Right lung (tissue), 5 donors: ENCODE data around the gene TPO. TPM values are rescaled to one million over a fixed set of nuclear protein-coding genes. Genes with fewer than 3 reads are reported as not detected.

Experiments
- DNase-seq, 2 donors: peaks; one replicate each; pipeline ENCODE4 v3.0.0-alpha.2; 2013
- polyA plus RNA-seq, 5 donors: library from polyadenylated mRNA; unstranded; fragments of 120-200 nt; gene quantifications; one replicate each; pipeline versions ENCODE4 v1.2.1 to v1.2.3, GENCODE V29; 2013; ENCODE audit warnings: inconsistent platforms in 1 of 5, low replicate concordance in 1 of 5; ENCODE audit not compliant: insufficient read length in 5 of 5, insufficient read depth in 1 of 5

Gene TPO
- polyA plus RNA-seq, 5 donors: 0.11 to 0.33 (median 0.18) TPM

DNA sequence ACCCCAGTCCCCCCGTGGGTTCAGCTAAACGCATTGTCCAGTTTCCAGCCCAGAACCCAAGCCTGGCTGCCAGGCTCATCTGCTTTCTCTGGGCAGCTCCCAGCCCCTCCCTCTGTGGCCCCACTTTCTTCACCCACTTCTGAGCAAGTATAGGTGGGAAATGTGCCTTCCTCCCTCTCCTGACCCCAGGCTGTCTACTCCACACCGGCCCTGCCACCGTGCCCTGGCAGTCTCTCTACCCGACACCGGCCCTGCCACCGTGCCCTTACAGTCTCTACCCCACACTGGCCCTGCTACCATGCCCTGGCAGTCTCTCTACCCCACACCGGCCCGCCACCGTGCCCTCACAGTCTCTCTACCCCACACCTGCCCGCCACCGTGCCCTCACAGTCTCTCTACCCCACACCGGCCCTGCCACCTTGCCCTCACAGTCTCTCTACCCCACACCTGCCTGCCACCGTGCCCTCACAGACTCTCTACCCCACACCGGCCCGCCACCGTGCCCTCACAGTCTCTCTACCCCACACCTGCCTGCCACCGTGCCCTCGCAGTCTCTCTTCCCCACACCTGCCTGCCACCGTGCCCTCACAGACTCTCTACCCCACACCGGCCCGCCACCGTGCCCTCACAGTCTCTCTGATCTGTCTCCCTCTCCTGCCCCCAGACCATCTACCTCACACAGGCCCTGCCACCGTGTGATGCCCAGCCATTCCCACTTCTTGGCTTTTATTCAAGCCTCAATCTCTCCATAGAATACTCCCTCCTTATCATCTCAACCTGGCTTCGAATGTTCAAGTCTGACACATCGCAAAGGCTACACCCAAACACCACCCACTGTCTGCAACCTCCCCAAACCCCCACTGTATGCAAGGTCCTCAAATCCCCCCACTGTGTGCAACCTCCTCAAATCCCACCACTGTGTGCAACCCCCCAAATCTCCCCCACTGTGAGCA lies 108.9 kb downstream of the TPO start:
- DNase-seq: no peak

DNA sequence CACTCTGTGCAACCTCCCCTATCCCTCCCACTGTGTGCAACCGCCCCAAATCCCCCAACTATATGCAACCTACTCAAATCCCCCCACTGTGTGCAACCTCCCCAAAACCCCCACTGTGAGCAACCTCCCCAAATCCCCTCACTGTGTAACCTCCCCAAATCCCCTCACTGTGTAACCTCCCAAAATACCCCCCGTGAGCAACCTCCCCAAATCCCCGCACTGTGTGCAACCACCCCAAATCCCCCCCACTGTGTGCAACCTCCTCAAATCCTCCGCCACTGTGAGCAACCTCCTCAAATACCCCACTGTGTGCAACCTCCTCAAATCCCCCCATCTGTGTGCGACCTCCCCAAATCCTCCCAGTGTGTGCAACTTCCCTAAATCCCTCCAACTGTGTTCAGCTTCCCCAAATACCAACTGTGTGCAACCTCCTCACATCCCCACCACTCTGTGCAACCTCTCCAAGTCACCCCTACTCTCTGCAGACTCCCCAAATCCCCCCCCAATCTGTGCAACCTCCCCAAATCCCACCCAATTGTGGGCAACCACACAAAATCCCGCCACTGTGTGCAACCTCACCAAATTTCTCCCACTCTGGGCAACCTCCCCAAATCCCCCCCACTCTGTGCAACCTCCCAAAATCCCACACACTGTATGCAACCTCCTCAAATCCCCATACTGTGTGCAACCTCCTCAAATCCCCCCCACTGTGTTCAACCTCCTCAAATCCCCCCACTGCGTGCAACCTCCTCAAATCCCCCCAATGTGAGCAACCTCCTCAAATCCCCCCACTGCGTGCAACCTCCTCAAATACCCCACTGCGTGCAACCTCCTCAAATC lies 114.1 kb downstream of the TPO start:
- DNase-seq: no peak

DNA sequence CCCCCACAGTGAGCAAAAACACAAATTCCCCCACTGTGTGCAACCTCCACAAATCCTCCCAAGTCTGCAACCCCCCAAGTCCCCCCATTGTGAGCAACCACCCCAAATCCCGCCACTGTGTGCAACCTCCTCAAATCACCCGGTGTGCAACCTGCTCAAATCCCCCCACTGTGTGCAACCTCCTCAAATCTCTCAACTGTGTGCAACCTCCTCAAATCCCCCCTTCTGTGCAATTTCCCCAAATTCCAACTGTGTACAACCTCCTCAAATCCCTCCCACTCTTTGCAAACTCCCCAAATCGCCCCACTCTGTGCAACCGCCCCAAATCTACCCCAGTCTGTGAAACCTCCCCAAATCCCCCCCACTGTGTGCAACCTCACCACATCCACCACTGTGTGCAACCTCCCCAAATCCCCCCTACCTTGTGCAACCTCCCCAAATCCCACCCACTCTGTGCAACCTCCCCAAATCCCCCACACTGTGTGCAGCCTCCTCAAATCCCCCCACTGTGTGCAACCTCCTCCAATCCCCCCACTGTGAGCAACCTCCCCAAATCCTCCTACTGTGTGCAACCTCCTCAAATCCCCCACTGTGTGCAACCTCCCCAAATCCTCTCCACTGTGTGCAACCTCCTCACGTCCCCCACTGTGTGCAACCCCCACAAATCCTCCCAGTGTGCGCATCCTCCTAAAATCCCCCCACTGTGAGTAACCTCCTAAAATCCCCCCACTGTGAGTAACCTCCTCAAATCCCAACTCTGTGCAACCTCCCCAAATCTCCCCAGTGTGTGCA lies 115.2 kb downstream of the TPO start:
- no peak for DNase-seq

DNA sequence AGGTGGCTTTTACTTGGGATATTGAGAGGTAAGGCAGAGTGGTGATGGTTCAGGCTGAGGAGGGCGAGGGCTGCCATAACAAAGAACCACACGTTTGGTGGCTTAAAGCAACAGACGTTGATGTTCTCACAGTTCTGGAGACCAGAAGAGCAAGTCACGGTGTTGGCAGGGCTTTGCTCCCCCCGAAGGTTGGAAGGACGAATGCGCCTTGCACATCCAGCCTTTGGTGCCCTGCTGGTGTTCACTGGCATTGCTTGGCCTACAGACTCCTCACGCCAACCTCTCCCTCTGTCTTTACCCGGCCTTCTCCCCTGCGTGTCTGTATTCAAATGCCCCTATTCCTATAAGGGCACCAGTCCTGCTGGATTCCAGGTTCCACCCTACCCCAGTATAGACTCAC lies 125.4 kb downstream of the TPO start:
- no peak for DNase-seq

DNA sequence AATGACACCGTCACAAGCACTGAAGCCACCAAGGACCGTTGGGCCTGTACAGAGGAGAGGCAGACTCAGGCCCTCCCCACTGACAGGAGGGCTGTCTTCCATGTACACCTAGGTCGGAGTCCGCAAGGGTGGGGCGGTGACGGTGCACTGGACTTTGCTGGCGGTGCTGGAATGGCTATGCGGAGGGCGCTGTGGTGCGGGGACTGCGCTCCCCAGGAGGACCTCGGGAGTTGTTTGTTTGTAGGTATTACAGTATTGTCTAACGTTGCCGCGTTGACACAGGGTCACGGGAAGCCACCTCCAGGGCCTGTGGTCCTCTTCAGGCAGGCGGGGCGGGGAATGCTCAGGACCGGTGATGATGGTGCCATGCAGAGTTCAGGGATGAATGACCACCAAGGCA lies 126.2 kb downstream of the TPO start:
- DNase-seq: no peak

DNA sequence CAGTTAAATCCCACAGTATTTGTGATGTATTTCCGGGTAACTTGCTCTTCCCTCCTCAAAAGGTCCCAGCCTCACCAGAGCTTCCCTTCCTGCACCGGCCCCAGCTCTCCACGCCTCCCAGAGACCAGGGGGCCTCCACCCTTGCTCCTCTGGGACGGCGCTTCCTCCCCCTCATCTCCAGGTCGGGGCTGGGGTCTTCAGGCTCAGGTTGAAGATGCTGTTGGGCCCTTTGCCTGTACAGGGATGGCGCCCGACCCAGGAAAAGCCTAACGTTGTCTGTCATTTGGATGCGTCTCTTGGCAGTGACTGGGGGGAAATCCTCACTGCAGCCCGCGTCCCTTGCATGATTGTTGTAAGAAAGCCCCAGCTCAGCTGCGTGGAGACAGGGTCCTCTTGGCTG lies 126.7 kb downstream of the TPO start:
- no peak for DNase-seq

DNA sequence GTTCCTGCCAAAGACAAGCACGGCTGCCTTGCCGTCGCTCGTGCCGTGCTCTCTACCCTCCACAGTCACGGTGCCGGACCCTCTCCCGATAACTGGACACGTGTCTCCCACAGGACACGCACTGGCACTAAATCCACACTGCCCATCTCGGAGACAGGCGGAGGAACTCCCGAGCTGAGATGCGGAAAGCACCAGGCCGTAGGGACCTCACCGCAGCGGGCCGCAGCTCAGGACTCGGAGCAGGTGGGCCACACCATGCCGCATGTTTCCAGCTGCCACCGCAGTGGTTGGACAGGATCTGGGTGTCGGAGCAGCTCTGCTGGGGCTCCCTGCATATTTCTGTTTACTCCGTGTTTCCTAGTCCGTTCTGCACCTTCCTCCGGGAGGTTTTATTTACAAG lies 127.2 kb downstream of the TPO start:
- no peak for DNase-seq

DNA sequence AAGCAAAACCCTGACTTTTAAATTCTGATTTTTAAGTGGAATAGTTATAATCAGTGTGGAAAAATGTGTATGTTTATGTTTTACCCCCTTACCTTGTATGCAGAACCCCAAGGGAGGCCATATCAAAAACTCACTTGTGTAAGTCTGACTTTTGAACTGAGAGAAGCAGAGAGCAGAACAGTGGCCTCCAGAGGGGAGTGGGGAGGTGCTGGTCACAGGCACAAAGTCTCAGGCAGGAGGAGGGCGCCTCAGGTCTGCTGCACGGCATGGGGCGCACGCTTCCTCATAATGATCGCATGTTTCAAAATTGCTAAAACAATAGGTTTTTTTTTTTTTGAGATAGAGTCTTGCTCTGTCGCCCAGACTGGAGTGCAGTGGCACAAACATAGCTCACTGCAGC lies 127.8 kb downstream of the TPO start:
- no peak for DNase-seq

DNA sequence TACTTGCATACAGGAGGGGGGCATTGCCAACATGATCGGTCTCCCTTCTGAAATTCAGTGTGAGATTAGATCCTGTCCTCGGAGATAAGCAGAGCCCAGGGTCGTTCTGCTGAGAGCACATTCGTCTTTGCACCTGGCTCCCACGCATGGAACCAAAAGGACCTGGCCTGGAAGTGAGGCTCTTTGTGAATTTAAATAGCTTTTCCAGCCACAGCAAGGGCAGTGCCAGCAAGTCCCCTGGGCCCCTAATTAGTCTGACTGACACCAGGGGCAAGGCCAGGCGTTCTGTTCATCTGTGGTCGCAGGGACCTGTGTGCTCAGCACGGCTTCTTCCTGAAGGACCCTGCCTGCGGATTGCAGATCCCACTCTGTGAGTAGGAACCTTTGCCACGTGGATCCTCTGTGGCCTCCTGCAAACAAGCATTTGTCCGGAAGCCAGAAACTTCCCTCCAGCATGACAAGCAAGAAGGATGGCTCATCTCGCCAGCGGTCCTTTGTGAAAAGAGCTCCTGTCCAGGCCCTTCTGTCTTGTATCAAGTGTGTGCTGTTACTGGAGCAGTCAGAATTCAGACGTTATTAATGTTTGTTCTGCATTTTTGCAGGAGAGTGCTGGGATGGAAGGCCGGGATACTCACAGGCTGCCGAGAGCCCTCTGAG lies 128.7 kb downstream of the TPO start:
- DNase-seq: no peak

DNA sequence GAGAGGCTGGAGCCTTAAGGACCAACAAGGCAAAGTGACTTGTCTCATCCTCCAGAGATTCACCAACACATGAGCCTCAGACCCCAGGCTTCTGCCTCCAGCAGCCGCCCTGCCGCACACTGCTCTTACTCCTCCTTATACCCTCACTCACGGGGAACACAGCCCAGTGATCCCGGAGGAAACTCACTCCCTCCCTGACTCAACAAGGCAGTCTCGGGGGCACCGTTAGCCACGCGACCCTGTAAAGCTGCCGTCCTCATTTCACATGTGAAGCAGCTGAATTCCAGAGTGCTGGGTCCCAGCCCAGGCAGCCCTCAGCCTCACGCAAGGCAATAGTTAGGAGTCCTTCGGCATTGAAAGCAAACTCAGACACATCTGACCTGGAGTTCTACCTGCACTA lies 129.7 kb downstream of the TPO start:
- DNase-seq: no peak

DNA sequence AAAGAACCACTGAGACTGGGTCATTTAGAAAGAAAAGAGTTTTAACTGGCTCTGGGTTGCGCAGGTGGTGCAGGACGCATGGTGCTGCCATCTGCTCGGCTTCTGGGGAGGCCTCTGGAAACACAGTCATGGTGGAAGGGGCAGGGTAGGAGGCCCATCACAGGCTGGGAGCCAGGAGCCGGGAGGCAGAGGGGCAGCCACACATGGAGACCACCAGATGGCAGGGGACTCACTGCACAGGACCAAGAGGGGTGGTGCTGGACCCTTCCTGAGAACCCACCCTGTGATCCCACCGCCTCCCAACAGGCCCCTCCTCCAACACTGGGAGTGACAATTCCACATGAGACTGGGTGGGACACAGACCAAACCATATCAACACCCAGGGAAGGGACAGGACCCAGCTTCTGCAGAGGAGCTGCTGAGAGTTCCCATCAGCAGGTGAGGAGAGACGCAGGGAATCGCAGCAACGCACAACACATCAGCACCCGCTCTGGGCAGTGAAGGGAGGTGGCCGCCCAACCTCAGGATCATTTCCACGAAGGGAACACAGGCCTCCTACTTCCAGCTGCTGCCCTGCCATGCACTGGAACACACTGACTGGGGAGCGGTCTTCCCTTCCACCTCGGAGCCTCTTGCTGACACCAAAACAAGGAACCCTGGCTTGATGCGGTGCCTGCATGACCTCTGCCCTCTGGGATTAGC lies 130.7 kb downstream of the TPO start:
- DNase-seq: no peak

DNA sequence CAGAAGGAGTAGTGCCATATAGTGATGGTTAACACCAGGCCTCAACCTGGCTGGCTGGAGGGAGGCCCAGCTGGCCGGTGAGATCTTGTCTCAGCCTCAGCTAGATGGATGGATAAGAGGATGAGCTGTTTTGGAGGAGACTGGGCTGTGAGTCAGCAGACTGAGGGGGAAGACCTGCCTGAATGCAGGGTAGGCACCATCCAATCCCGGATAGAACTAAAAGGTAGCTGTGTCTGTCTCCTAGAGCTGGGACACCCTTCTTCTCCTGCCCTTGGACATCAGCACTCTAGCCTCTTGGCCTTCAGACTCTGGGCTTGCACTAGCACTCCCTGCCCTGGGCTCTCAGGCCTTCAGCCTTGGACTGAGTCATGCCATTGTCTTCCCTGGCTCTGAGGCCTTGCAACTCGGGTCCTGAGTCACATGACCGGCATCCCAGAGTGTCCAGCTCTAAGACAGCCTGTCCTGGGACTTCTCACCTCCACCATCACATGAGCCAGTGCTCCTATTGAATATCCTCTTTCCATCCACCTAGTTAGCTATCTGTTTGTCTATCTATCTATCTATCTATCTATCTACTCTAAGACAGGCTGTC lies 131.3 kb downstream of the TPO start:
- no peak for DNase-seq

DNA sequence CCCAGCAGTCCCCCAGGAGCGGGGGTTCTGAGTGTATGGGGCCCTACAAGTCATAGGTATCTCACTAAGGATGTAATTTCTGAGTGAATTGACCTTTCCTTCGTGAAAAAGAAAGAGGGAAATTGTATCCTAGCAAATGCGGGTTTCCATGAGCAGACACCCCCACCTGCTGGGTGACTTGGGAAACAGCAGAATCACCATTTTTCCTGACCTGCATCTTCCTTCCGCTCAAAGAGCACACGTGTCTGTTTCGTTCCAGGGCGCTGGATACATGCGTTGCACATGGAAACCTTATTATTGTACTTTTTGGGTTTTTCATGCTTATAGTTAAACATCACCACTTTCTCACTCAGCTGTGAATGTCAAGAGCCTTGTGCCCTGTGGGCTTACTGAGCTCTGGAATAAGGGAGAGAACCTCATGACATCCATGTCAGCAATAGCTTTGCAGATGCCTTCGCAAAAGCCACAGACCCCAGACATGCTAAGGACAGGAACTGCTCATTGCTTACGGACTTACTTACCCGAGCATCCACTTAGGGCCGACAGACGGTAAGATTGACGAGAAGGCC lies 132.8 kb downstream of the TPO start:
- DNase-seq: peak; percentile 36 to 48

DNA sequence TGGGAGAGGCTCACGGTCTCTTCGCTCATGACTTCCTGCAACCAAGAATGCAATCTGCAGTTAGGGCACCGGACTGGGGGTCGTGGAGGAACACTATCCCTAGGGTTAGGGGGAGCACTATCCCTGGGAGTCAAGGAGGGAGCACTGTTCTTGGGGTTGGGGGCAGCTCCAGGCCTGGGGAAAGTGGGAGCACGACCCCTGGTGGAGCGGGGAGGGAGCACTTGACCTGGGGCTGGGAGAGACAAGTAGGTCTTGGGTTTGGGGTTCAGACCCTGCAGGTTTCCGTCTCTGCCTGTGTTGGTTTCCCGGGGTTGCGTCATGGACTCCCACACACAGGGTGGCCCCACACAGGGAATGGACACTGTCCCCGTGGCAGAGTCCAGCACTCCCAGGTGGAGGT lies 133.6 kb downstream of the TPO start:
- no peak for DNase-seq

DNA sequence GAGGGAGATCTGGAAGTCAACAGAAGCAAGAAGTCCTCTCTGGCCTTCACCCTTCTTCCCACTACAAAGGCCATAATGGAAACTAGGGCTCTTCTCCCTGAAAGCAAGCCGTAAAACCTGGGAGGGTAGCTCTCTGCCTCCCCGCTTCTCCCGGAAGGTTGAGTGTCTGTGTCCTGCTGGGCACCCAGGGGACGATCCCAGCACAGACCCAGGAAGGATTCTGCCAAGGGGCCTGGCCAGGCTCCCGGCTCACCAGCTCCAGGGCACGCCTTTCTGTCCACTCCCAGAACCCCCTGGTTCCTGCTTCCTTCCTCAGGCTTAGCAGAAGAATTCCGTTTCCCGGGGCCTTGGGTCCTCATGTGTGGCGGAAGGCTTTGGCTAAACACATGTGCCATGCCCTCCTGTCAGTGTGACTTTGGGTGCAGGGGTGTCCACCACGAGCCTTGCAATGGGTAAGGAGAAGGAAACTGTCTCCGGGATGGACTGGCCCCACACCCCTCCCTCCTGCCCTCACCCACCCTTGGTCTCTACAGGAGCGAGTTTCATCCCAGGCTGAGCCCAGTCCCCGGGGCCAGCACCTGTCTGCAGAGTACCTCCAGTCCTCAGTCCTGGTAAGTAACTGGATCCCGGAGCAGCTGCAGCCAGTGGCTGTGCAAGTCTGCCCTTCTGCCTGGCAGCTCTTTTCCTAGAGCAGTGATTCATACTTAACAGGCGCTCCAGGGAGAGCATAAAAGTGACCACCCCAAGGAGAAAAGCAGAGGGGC lies 135.8 kb downstream of the TPO start:
- DNase-seq: no peak

DNA sequence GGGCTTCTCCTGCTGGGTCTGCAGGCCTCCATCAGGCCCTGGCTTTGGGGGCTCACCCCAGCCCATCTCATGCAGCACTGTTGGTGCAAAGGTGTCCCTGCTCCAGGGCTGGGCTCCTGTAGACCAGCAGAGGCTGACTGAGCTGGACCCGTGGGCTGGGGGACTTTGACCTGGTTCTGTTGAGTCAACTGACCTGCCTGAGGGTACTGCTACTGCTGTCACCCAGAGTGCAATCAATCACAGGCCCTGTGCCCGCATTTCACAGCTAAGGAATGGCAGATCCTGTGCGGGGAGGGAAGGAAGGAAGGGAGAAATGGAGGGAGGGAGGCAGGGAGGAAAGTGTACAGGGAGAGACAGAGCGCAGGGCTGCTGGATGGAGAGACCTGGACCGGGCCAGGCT lies 136.8 kb downstream of the TPO start:
- no peak for DNase-seq

DNA sequence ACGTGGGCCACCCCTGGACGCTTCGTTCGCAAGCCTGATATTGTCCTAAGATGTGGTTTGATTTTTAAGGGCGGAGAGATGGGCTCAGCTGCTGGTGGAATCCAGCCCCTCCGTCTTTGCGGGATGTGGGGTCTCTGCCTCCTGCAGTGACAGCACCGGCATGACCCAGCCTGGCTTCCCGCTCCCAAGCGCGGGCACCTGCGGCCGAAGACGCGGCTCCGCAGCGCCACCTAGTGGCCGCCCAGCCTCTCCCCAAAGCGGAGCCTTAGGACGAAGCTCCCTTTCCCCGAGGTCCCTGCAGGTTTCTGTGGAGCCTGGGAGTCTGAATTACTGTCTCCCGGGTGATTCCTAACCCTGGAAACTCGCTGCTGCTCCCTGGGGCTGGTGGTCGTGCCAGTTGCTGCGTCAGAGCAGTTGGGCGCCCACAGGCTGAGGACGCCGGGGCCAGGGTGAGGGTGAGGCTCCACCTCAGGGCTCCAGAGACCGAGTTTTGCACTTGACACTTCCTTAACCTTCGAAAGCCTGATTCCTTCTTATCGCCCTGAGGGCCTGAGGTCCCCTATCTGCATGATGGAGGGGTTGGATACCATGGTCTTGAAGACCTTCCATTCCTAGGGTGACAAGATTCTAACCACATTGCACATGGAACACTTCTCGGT lies 137.5 kb downstream of the TPO start:
- peak; percentile 28 to 35 for DNase-seq

DNA sequence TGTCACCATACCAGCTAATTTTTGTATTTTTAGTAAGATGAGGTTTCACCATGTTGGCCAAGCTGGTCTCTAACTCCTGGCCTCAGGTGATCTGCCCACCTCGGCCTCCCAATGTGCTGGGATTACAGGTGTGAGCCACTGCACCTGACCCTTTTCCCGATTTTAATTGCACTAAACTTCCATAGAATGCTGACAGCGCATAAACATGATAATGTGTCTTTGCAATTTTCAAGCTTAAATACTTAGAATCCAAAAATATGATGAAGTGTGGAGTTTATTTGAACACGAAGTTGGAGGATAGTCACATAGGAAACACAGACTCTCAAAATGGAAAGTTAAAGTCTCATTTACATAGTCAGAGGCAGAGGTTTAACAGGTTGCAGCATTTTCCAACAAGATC lies 138.6 kb downstream of the TPO start:
- DNase-seq: no peak

DNA sequence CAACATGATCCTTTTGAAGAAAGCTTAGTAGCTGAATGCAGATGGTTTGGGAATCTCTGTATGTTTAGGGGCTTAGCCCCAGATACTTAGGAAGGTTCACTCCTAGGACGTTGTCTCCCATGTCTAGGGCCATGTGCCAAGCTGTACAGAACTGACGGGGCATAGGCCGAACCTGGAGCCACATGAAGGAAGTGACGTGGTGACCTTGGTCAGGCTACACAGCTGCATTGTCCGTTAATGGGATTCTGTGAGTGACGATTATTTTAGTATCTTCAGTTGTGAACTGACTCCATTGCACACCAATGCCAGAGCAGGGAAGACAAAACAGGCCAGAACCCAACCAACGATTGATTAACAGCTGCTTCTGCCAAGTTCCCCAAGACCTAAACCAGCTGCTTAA lies 139.3 kb downstream of the TPO start:
- DNase-seq: no peak
